Liver (tissue), 3 donors: ENCODE data around the gene LTBP2.

Experiments used
- EGR1 ChIP-seq, 2 donors: IDR thresholded peaks; 2 replicates each; pipeline ENCODE4 v1.6.1; 2016 to 2018; ENCODE audit warnings: antibody characterized with exemption in 2 of 2, low read depth in 2 of 2
- FOXA1 ChIP-seq: IDR thresholded peaks from 2 replicates; pipeline ENCODE4 v1.6.1; 2016; ENCODE audit warnings: antibody characterized with exemption
- GABPA ChIP-seq, 2 donors: IDR thresholded peaks in 1 of 2; conservative IDR thresholded peaks in 1 of 2; 2 replicates each; pipeline ENCODE4 v1.6.1; 2016; ENCODE audit warnings: antibody characterized with exemption in 2 of 2, mild to moderate bottlenecking in 1 of 2, moderate library complexity in 1 of 2
- HNF4A ChIP-seq, 2 donors: conservative IDR thresholded peaks; 2 replicates each; pipeline ENCODE4 v1.6.1; 2016; ENCODE audit warnings: antibody characterized with exemption in 2 of 2, mild to moderate bottlenecking in 2 of 2
- JUND ChIP-seq, 2 donors: IDR thresholded peaks; 2 replicates each; pipeline ENCODE4 v1.6.1; 2016; ENCODE audit warnings: antibody characterized with exemption in 2 of 2
- RAD21 ChIP-seq, 2 donors: IDR thresholded peaks; 2 replicates each; pipeline ENCODE4 v1.6.1; 2016; ENCODE audit warnings: antibody characterized with exemption in 2 of 2, mild to moderate bottlenecking in 2 of 2
- RXRA ChIP-seq, 2 donors: IDR thresholded peaks; 2 replicates each; pipeline ENCODE4 v1.6.1; 2017 to 2018; ENCODE audit warnings: antibody characterized with exemption in 2 of 2, mild to moderate bottlenecking in 1 of 2
- SP1 ChIP-seq: IDR thresholded peaks from 2 replicates; pipeline ENCODE4 v1.6.1; 2018; ENCODE audit warnings: antibody characterized with exemption, mild to moderate bottlenecking
- TAF1 ChIP-seq: conservative IDR thresholded peaks from 2 replicates; pipeline ENCODE4 v1.6.1; 2016; ENCODE audit warnings: antibody characterized with exemption, mild to moderate bottlenecking
- YY1 ChIP-seq: IDR thresholded peaks from 2 replicates; pipeline ENCODE4 v1.6.1; 2016; ENCODE audit warnings: antibody characterized with exemption, mild to moderate bottlenecking
- TF ChIP-seq, protein P1 (sequence below): fragments of 150-350 bp; IDR thresholded peaks from 2 replicates; pipeline ENCODE4 v1.5.1; 2017; ENCODE audit warnings: improper control_type of control experiment, low read depth, low read length; ENCODE audit not compliant: missing input control
- TF ChIP-seq, protein P2 (sequence below): IDR thresholded peaks from 2 replicates; pipeline ENCODE4 v1.6.1; 2016; ENCODE audit warnings: antibody characterized with exemption
- TF ChIP-seq, protein P3 (sequence below): IDR thresholded peaks from 2 replicates; pipeline ENCODE4 v1.6.1; 2016; ENCODE audit warnings: antibody characterized with exemption
- TF ChIP-seq, protein P4 (sequence below): IDR thresholded peaks from 2 replicates; pipeline ENCODE4 v1.6.1; 2016; ENCODE audit warnings: antibody characterized with exemption, mild to moderate bottlenecking
- donor health status: healthy.
- donor health status: healthy.

DNA sequence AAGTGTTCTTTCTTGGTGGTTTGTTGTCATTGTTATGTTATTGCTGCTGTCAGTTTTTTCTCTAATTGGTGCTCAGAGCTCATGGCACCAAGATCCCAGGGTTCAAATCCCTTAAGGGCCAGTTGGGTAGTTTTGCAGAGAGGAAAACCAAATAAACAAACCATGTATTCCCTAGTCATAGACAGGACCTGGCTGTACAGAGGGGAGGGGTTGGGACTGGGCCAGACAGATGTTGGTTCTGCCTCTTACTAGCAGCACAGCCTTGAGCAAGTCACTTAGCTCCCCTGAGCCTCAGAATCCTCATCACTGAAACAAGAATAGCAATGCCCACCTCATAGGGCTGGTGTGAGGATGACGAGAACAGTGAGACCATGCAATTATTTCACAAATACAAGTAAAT is 53.4 kb downstream of the LTBP2 start:
- no peak for TF ChIP-seq EGR1 (IDR thresholded peaks at IDR 0.05; ENCODE audit: low read depth in 2 of 2)
- no peak for TF ChIP-seq RAD21 (IDR thresholded peaks at IDR 0.05)
- TF ChIP-seq, protein P1, sequence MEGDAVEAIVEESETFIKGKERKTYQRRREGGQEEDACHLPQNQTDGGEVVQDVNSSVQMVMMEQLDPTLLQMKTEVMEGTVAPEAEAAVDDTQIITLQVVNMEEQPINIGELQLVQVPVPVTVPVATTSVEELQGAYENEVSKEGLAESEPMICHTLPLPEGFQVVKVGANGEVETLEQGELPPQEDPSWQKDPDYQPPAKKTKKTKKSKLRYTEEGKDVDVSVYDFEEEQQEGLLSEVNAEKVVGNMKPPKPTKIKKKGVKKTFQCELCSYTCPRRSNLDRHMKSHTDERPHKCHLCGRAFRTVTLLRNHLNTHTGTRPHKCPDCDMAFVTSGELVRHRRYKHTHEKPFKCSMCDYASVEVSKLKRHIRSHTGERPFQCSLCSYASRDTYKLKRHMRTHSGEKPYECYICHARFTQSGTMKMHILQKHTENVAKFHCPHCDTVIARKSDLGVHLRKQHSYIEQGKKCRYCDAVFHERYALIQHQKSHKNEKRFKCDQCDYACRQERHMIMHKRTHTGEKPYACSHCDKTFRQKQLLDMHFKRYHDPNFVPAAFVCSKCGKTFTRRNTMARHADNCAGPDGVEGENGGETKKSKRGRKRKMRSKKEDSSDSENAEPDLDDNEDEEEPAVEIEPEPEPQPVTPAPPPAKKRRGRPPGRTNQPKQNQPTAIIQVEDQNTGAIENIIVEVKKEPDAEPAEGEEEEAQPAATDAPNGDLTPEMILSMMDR: no peak
- no peak for TF ChIP-seq YY1
- no peak for TF ChIP-seq FOXA1
- TF ChIP-seq, protein P2, sequence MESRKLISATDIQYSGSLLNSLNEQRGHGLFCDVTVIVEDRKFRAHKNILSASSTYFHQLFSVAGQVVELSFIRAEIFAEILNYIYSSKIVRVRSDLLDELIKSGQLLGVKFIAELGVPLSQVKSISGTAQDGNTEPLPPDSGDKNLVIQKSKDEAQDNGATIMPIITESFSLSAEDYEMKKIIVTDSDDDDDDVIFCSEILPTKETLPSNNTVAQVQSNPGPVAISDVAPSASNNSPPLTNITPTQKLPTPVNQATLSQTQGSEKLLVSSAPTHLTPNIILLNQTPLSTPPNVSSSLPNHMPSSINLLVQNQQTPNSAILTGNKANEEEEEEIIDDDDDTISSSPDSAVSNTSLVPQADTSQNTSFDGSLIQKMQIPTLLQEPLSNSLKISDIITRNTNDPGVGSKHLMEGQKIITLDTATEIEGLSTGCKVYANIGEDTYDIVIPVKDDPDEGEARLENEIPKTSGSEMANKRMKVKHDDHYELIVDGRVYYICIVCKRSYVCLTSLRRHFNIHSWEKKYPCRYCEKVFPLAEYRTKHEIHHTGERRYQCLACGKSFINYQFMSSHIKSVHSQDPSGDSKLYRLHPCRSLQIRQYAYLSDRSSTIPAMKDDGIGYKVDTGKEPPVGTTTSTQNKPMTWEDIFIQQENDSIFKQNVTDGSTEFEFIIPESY: no peak
- TF ChIP-seq, protein P3, sequence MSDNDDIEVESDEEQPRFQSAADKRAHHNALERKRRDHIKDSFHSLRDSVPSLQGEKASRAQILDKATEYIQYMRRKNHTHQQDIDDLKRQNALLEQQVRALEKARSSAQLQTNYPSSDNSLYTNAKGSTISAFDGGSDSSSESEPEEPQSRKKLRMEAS: no peak
- TF ChIP-seq TAF1: no peak
- TF ChIP-seq SP1: no peak
- TF ChIP-seq JUND (IDR thresholded peaks at IDR 0.05): no peak
- TF ChIP-seq HNF4A (conservative IDR thresholded peaks at IDR 0.05): no peak
- TF ChIP-seq RXRA (IDR thresholded peaks at IDR 0.05): no peak
- TF ChIP-seq, protein P4, sequence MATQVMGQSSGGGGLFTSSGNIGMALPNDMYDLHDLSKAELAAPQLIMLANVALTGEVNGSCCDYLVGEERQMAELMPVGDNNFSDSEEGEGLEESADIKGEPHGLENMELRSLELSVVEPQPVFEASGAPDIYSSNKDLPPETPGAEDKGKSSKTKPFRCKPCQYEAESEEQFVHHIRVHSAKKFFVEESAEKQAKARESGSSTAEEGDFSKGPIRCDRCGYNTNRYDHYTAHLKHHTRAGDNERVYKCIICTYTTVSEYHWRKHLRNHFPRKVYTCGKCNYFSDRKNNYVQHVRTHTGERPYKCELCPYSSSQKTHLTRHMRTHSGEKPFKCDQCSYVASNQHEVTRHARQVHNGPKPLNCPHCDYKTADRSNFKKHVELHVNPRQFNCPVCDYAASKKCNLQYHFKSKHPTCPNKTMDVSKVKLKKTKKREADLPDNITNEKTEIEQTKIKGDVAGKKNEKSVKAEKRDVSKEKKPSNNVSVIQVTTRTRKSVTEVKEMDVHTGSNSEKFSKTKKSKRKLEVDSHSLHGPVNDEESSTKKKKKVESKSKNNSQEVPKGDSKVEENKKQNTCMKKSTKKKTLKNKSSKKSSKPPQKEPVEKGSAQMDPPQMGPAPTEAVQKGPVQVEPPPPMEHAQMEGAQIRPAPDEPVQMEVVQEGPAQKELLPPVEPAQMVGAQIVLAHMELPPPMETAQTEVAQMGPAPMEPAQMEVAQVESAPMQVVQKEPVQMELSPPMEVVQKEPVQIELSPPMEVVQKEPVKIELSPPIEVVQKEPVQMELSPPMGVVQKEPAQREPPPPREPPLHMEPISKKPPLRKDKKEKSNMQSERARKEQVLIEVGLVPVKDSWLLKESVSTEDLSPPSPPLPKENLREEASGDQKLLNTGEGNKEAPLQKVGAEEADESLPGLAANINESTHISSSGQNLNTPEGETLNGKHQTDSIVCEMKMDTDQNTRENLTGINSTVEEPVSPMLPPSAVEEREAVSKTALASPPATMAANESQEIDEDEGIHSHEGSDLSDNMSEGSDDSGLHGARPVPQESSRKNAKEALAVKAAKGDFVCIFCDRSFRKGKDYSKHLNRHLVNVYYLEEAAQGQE: no peak
- TF ChIP-seq GABPA (IDR thresholded peaks at IDR 0.05 in 1 of 2, conservative IDR thresholded peaks at IDR 0.05 in 1 of 2): no peak
